ENCODE results near the gene TTC38.
"Not testable (repeated sequence)": the region's sequence is repeated elsewhere in the genome, so short reads cannot be mapped to it uniquely, and the experiment has no call there.

Gene TTC38

DNA sequence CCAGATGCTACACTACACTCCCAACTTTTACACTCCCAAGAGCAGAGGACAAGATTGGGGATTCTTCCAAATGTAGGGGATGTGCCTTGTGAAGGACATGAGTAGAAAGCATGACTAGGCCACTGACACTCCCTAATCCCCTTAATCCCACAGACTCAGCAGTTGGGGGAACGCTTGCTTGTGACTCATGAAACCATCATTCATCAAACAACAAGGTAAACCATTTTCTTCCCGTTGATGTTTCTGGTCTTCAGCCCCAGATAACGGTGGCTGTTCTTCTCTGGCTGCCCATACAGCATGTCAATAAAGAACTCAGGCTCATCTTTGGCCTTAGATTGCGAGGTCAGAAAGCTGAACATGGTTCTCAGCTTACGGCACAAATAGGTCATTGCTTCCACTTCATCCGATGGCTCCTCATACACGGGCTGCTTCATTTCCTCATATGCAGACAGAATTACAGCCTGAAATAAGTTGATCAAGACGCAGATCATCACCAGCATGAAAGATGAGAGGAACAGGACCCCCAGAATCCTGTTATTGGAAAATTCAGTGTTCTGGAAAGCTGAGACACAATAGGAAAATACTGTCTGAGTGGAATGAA lies 11.3 kb upstream of the TTC38 start:
- no peak for FAIRE-seq
- DNase-seq (ENCODE audit: insufficient read length, low spot score): no peak
- no peak for TF ChIP-seq POLR2A (IDR thresholded peaks at IDR 0.05; ENCODE audit: low read depth, low read length)

DNA sequence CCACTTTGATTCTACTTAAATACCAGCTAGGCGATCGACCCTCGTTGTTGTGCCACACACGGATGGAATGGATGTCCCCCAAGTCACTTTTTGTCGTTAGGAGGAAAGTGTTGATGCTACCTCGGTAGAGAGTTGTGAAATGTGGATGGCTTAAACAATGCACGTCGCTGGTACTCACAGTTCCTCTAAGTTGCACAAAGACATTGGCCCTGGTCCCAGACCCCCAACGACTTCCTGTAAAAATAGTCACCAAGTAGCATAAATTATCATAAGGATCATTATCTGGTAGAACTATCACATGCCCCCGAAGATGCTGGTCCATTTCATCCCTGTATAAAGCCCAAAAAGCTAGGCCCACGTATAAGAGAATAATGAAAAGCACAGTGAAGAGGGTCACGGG lies 8.4 kb upstream of the TTC38 start:
- FAIRE-seq: no peak
- no peak for DNase-seq (ENCODE audit: insufficient read length, low spot score)
- no peak for TF ChIP-seq POLR2A (IDR thresholded peaks at IDR 0.05; ENCODE audit: low read depth, low read length)

DNA sequence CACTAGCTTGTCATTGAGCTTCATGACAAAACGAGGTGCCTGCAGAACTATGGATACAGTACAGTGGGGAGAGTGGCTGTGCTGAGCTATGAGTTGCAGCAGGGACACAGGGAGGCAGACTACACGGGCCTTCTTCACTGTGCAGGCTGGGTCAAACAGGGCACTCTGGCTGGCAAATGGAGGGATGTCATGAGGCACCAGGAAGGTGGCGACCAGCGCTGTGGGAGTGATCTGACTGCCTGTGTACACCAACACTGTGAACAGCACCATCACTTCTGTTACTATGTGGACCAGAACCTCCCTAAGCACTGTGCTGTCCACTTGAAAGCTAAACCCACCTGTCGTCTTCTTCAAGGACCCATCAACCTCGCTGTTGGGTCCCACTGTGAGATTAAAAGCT lies 7.8 kb upstream of the TTC38 start:
- no peak for FAIRE-seq
- TF ChIP-seq POLR2A (IDR thresholded peaks at IDR 0.05; ENCODE audit: low read depth, low read length): no peak
- DNase-seq (ENCODE audit: insufficient read length, low spot score): no peak

DNA sequence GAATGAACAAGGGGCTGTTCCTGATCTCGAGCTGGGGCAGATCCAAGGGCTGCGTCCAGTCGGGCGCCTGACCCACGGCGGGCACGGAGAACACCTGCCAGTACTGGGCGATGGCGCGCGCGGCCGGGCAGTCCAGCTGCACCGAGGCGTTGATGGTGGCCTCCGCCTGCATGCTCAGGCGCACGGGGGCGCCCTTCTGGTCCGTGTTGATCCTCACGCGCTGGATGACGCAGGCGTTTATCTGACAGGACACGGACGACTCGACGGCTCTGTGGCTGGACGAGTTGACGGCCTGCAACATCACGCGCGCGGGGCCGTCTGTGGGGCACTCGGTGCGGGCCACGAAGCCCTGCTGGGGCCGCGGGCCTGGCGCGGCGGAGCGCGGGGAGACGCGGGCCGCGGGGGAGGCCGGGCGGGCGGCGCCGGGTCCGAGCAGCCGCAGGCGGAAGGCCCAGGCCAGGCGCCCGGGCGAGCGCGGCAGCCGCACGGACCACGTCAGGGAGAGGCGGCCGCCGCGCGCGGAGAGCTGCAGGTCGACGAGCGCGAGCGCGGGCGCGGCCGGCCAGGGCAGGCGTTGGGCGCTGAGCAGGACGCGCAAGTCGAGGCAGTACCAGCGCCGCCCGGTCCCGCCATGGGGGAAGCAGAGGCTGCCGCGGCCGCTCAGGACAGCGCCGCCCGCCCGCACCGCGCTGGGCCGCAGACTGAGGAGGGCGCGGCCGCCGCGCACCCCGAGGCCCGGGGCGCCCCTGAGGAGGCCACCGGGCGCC lies 5.2 kb upstream of the TTC38 start:
- no peak for FAIRE-seq
- TF ChIP-seq POLR2A (IDR thresholded peaks at IDR 0.05; ENCODE audit: low read depth, low read length): no peak
- DNase-seq (ENCODE audit: insufficient read length, low spot score): no peak

DNA sequence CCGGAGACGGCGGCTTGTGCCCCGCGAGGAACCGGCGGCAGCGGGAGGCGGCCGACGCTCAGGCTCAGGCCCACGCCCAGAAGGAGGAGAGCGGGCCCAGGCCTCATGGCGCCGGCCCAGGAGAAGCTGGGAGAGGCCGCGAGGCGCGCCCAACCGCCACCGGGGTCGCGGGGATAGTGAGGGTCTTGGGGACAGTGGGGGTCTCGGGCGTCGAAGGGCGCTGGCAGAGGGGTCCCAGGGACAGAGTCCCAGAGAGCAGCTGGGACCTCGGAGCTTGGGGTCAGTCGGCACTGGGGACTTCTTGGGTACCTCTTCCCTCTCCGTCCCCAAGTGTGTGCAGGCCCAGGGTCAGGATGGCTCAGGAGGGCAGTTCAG lies 4.6 kb upstream of the TTC38 start, which contains the start of gene PKDREJ:
Gene PKDREJ (minus strand): TSS at position 128 of the 375 bp plus-strand sequence. CDS start 21 bp downstream, at position 107.
- no peak for TF ChIP-seq POLR2A (IDR thresholded peaks at IDR 0.05; ENCODE audit: low read depth, low read length)

DNA sequence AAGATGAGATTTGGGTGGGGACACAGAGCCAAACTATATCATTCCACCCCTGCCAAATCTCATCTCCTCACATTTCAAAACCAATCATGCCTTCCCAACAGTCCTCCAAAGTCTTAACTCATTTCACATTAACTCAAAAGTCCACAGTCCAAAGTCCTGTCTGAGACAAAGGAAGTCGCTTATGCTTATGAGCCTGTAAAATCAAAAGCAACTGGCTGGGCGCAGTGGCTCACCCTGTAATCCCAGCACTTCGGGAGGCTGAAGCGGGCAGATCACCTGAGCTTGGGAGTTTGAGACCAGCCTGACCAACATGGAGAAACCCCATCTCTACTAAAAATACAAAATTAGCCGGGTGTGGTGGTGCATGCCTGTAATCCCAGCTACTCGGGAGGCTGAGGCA lies 3.3 kb upstream of the TTC38 start:
- DNase-seq (ENCODE audit: insufficient read length, low spot score); FAIRE-seq: not testable (repeated sequence)

More for the DNA sequence above, 4.6 kb upstream of the TTC38 start, which contains the start of gene PKDREJ:
- FAIRE-seq (no peak), DNase-seq (ENCODE audit: insufficient read length, low spot score) (no peak)

DNA sequence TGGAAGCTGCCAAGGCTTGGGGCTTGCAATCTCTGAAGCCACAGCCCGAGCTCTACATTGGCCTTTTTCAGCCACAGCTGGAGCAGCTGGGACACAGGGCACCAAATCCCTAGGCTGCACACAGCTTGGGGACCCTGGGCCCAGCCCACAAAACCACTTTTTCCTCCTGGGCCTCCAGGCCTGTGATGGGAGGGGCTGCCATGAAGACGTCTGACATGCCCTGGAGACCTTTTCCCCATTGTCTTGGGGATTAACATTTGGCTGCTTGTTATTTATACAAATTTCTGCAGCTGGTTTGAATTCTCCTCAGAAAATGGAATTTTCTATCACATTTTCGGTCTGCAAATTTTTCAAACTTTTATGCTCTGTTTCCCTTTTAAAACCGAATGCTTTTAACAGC lies 2.2 kb upstream of the TTC38 start:
- FAIRE-seq; DNase-seq (ENCODE audit: insufficient read length, low spot score): not testable (repeated sequence)

DNA sequence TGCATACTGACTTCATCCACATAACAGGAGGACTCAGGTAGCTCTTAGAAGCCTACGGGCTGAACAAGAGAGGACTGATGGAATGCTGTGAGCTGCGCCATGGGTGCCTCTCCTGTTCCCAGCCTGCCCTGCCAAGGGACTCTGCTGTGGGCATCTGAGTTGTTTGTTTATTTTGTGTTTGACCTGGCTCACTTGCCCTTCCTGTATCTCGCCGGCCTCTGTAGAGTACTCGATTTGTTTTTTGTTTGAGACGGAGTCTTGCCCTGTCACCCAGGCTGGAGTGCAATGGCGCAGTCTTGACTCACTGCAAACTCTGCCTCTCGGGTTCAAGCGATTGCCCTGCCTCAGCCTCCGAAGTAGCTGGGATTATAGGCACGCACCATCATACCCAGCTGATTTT lies 1.8 kb downstream of the TTC38 start:
- FAIRE-seq (no peak), DNase-seq (ENCODE audit: insufficient read length, low spot score) (no peak)
- no peak for TF ChIP-seq POLR2A (IDR thresholded peaks at IDR 0.05; ENCODE audit: low read depth, low read length)

DNA sequence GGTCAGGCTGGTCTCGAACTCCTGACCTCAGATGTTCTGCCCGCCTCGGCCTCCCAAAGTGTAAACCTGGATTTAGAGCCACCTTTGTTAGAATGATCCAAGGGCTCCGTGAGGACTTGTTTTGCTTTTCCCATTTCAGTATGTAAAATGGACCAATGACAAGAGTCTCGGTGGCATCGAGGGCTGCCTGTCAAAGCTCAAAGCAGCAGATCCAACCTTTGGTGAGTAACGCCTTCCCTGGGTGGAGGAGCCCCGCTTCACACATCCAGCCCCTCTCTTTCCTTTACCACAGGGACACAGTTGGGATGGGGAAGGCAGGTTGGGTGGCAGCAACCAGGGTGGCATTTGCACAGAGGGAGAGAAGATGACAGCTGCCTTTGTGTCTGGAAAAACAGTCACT lies 4.4 kb downstream of the TTC38 start:
- FAIRE-seq (no peak), DNase-seq (ENCODE audit: insufficient read length, low spot score) (no peak)
- TF ChIP-seq POLR2A (IDR thresholded peaks at IDR 0.05; ENCODE audit: low read depth, low read length): no peak

DNA sequence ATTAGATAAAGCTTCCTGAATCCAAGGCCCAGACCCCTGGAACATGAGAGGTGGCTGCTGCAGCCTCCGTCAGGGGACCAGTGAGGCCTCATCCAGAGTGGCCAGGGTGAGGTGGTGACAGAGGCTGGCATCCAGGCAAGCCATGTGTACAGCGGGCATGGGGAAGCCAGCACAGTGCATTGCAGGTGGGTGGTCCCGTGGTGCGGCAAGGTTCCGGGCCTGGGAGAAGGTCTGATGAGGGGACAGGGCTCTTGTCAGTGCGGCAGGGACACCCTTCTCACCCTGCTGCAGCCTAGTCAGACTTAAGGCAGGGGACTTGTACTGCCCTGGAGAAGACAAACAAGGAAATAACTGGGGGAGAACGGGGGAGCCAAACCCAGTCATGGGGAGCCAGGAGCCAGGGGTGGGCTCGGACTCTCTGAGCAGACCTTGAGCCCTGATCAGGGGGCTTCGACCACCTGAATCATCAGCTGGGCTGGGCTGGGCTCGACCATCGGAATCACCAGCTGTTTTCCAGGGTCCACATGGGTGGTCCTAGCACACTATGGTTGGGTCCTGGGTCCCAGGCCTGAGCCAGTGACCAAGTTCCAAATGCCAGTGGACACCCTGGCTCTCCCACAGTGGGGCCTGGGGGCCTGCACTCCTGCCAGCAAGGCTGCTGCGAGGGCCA lies 5.1 kb downstream of the TTC38 start:
- TF ChIP-seq POLR2A (IDR thresholded peaks at IDR 0.05; ENCODE audit: low read depth, low read length): no peak
- FAIRE-seq (no peak), DNase-seq (ENCODE audit: insufficient read length, low spot score) (no peak)

DNA sequence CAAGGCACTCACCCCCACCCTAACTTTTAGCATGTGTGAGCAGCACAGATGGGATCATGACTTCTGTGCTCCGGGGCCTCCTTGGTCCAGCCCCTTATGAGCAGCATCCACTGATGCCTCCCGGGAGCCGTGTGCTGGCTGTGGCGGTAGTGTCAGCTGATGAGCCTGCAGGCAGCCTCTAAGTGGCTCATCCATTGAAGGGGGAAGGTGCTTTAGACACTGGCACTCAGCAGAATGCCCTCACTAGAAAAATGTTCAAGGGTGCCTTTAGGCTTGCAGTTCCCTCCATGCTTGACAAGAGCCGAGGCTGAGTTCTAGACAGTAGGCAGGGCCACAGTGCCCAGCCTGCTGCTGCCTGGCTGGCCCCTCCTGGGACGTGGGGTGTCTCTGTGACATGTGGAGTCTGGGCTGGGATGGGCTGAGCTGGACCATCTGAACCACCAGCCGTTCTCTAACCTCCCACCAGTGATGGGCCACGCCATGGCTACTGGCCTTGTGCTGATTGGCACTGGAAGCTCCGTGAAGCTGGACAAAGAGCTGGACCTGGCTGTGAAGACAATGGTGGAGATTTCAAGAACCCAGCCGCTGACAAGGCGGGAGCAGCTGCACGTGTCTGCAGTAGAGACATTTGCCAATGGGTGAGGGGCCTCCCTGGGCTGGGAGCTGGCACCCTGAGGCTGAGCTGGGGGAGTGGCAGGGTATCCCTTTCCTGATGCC lies 5.8 kb downstream of the TTC38 start:
- no peak for TF ChIP-seq POLR2A (IDR thresholded peaks at IDR 0.05; ENCODE audit: low read depth, low read length)
- DNase-seq (ENCODE audit: insufficient read length, low spot score) (no peak), FAIRE-seq (no peak)

DNA sequence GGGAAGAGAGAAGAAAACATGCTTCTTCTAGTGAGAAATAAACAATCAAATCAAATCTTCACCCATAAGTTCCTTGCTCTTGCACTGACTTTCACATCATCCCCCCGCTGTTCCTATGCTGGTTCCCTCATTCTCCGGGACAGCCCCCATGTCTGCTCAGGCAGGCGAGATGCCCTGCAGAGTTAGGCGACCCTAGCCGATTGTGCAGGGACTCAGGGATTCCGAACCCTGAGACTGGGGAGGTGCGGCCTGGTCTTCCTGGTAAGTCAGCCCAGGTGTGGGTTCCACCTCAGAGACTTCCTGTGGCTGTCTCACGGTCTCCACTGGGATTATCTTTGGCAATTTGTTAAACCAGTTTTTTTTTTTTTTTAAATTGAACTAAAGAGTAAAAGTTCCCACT lies 6.6 kb downstream of the TTC38 start:
- no peak for TF ChIP-seq POLR2A (IDR thresholded peaks at IDR 0.05; ENCODE audit: low read depth, low read length)
- DNase-seq (ENCODE audit: insufficient read length, low spot score): no peak
- no peak for FAIRE-seq

DNA sequence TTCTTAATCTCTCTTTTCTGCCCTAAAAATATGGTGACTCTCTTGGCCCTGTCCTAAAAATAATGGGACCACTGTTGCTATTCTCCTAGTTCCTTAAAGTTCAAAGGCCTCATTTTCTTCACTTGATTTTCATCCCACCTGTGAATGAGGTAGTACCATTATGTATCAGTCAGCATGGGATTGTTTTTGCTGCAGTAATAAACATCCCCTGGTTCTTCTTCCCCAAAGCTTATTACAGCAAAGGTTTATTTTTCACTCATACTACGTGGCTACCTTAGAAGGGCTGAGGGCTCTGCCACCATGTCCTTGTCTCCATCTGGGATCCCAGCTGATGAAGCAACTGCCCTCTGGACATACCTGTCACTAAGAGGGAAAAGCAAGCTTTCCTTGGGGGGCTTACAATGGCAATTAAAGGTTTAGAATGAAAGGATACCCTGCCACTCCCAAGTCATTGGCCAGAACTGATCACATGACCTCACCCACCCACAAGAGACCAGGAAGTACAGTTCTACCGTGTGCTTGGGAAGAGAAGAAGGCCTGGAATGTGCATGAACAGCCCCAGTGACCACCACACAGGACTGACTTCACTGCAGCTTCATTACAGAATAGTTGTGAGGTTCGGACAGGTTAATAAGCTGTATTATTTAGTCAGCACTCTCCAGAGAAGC lies 7.8 kb downstream of the TTC38 start:
- no peak for DNase-seq (ENCODE audit: insufficient read length, low spot score)
- TF ChIP-seq POLR2A (IDR thresholded peaks at IDR 0.05; ENCODE audit: low read depth, low read length): no peak
- FAIRE-seq: no peak

DNA sequence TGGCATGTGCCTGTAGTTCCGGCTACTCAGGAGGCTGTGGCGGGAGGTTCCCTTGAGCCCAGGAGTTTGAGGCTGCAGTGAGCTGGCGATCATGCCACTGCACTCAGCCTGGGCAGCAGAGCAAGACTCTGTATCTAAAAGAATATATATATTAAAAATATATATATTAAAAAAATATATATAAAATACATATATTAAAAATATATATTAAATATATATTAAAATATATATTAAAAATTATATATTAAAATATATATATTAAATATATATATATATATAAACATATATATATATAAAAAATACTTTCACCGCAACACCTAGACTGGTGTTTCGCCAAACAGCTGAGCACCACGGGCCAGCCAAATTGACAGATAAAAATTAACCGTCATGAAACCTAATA lies 8.8 kb downstream of the TTC38 start:
- no peak for TF ChIP-seq POLR2A (IDR thresholded peaks at IDR 0.05; ENCODE audit: low read depth, low read length)
- FAIRE-seq (no peak), DNase-seq (ENCODE audit: insufficient read length, low spot score) (no peak)

All from H54 (cell line).